Thoracic aorta (tissue), 2 donors: ENCODE results near the gene IFT43. TPM values are rescaled to one million over a fixed set of nuclear protein-coding genes. Genes with fewer than 3 reads are reported as not detected.

Source experiments
- ATAC-seq: fragments of 150-250 bp; one replicate; pipeline ENCODE4 v1.8.0; 2017; ENCODE audit warnings: low read depth; ENCODE audit not compliant: insufficient number of reproducible peaks, low FRiP score
- DNase-seq: peaks from one replicate; pipeline ENCODE4 v3.0.0-alpha.2; 2020; ENCODE audit warnings: low spot score
- H3K27ac ChIP-seq, 2 donors: fragments of 200-600 bp; sonication (generic); 1 replicate in 1 of 2; 2 replicates in 1 of 2; pipeline ENCODE4 v1.5.1; 2016; ENCODE audit warnings: mild to moderate bottlenecking in 2 of 2, moderate library complexity in 2 of 2
- H3K27me3 ChIP-seq: fragments of 200-600 bp; sonication (generic); replicated peaks from 2 replicates; pipeline ENCODE4 v1.6.0; 2016; ENCODE audit warnings: mild to moderate bottlenecking; ENCODE audit not compliant: insufficient read depth
- H3K36me3 ChIP-seq: fragments of 200-600 bp; sonication (generic); one replicate; pipeline ENCODE4 v1.5.1; 2016
- H3K4me1 ChIP-seq, 2 donors: fragments of 200-600 bp; sonication (generic); 1 replicate in 1 of 2; 2 replicates in 1 of 2; pipeline versions ENCODE4 v1.5.1 to v1.6.0; 2016; ENCODE audit warnings: low read depth in 2 of 2, mild to moderate bottlenecking in 1 of 2; ENCODE audit not compliant: control insufficient read depth in 1 of 2
- H3K4me3 ChIP-seq: fragments of 200-600 bp; sonication (generic); 2 replicates; pipeline ENCODE4 v1.5.1; 2016; ENCODE audit warnings: mild to moderate bottlenecking
- H3K9me3 ChIP-seq: fragments of 200-600 bp; sonication (generic); 2 replicates; pipeline ENCODE4 v1.5.1; 2016
- total RNA-seq, 2 donors: library from RNA; depleted of rRNA; stranded (reverse); fragments of >200 nt; gene quantifications; one replicate each; pipeline versions ENCODE4 v1.1.0 to v1.2.3, GENCODE V29; 2016
- TF ChIP-seq, protein P1 (sequence below): fragments of 200-600 bp; sonication (generic); IDR thresholded peaks from one replicate; pipeline ENCODE4 v1.5.1; 2019; ENCODE audit warnings: antibody characterized with exemption

The IFT43 gene
- total RNA-seq, 2 donors from 2014 or later: 27.5 to 80.8 TPM

DNA sequence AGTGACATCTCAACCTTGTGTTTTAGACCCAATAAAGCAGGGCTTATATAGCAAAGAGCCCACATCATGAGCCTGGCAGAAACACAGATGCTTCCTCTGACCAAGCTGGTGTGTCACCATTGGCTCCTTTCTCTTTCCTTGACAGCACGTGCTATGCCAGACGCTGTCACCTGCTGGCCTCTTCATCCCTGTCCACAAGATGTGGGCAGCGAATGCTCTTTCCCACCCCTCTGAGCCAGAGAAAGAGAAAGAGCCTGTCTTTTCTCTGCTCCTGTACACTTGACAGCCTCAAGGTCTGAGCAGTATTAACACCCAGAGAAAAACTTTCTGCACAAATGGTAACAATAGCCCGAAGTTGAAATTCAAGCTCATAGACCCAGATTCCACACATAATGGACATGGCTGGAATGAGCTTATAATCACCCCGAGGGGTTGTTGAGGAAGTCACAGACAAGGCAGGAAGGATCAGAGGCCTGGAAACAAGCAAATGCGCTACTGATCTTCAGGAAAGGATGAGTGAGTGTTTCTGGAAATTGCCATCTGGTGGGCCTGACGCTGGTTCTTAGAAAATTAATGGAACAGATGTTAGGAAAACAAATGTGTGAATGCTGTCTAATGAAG is 12.7 kb upstream of the IFT43 start:
- Histone ChIP-seq H3K27ac (no peak overlapping the region), H3K9me3 (no peaks in the 10 kb centered on the region), H3K27me3 (no peaks in the 10 kb centered on the region), H3K4me3 (no peak overlapping the region), H3K36me3 (peaks cover 5% of the 10 kb centered on the region), H3K4me1 (peaks cover under 1 to 43% of the 10 kb centered on the region in 2 donors)
- DNase-seq (no peak), ATAC-seq (no peak)
- TF ChIP-seq, protein P1, sequence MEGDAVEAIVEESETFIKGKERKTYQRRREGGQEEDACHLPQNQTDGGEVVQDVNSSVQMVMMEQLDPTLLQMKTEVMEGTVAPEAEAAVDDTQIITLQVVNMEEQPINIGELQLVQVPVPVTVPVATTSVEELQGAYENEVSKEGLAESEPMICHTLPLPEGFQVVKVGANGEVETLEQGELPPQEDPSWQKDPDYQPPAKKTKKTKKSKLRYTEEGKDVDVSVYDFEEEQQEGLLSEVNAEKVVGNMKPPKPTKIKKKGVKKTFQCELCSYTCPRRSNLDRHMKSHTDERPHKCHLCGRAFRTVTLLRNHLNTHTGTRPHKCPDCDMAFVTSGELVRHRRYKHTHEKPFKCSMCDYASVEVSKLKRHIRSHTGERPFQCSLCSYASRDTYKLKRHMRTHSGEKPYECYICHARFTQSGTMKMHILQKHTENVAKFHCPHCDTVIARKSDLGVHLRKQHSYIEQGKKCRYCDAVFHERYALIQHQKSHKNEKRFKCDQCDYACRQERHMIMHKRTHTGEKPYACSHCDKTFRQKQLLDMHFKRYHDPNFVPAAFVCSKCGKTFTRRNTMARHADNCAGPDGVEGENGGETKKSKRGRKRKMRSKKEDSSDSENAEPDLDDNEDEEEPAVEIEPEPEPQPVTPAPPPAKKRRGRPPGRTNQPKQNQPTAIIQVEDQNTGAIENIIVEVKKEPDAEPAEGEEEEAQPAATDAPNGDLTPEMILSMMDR: no peak

DNA sequence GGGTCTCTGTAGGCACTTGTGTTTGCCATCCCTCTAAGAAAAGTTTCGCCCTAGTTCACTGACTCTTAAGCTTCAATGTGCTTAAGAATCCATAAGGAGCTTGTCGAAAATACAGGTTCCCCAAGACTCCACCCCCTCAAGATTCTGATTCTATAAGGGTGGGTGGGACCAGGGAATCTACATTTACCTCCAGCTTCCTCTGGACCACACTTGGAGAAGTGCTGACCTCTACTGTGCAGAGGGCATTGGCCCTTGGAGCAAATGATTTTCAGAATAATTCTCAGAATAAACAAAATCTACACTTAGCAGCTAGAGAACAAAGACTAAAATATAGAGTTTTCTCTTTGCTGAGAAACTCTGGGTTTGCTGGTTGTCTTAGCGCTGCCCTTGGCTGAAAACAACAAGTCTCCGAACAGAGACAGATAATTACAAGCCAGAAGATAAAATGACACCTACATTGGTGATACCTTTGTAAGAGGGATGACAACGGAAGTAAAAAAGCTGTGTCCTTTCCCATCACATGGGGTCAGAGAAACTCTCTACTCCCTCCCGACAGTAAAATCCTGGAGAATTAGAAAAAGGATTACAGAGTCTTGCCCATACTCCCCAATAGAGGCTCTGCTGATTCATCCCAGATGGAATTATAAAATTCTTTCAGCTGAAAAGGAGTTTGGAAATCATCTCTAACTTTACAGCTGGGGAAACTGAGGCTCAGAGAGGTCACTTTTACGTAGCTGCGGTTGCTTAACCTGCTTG is 8.6 kb upstream of the IFT43 start:
- no peak for DNase-seq
- Histone ChIP-seq H3K4me3 (no peak overlapping the region), H3K27me3 (no peaks in the 10 kb centered on the region), H3K9me3 (no peaks in the 10 kb centered on the region), H3K27ac (no peak overlapping the region), H3K4me1 (peaks cover 12 to 52% of the 10 kb centered on the region in 2 donors), H3K36me3 (no peaks in the 10 kb centered on the region)
- TF ChIP-seq, protein P1: no peak
- ATAC-seq: no peak

DNA sequence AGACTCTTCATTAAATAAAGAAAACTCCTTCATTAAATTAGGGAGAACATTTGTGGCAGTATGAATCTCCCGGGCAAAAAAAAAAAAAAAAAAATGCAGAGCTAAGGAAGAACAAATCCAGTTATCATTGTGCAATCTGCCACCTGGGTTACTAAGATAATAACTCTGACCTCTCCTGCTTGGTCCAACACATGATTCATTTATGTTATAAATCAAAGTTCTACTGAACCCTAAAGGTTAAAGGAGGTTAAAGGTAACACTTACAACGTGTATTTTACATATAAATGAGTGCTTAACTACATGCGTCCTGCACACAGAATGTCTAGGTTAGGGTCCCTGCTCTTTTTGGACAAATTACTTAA is 8.0 kb upstream of the IFT43 start:
- Histone ChIP-seq H3K4me3 (peak overlapping the region; percentile 17), H3K27ac (no peak overlapping the region), H3K4me1 (peaks cover 12 to 52% of the 10 kb centered on the region in 2 donors), H3K9me3 (no peaks in the 10 kb centered on the region), H3K27me3 (no peaks in the 10 kb centered on the region), H3K36me3 (no peaks in the 10 kb centered on the region)
- TF ChIP-seq, protein P1: no peak
- no peak for DNase-seq
- no peak for ATAC-seq

DNA sequence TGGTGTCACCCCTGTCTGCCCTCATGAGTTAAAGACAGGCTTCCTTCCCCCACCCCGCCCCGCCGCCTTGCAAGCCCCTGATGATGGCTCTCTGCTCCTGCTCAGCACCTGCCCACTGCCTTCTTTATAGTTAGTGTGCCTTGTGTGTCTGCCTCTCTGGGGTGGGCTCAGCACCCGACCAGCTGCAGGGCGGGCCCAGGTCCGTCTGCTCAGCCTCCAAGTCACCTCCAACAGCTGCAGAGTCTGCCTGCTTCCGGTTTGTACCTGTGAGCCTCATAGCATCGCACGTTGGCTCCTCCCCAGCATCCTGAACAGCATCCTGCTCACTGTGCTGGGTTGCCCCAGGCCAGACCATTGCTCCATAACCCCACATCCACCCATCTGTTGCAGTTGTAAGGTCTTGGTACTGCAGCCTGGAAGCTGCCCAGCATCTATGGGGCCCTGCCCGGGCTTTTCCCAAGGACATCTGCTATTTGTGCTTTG is 7.3 kb upstream of the IFT43 start:
- Histone ChIP-seq H3K4me1 (peaks cover 14 to 57% of the 10 kb centered on the region in 2 donors), H3K9me3 (no peaks in the 10 kb centered on the region), H3K27ac (peak overlapping the region in 1 of 2 donors; percentile 22), H3K36me3 (no peaks in the 10 kb centered on the region), H3K4me3 (peak overlapping the region; percentile 17), H3K27me3 (no peaks in the 10 kb centered on the region)
- no peak for ATAC-seq
- no peak for DNase-seq
- TF ChIP-seq, protein P1: no peak

DNA sequence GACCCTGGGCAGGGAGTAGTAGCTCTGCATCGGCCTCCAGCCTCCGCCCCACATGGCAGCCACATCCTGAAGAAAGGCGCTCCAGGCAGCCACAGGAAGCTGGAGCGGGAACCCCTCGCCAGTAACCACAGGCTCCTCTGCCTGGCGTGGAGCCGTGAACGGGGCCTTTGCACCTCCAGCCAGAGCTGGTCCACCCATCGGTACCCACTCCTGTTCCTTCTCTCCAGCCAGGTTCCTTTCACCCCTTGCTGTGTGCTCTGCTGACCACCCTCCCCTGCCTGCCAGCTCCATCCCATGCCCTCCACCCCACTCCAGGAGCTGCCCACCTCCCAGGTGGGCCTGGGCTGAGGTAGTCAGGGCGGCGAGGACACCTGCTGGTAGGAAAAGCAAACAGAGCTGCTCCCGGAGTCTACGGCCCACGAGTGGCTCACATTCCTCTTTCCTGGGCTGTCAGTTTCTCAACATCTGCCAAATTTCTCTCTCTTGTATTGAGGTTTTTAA is 6.4 kb upstream of the IFT43 start:
- DNase-seq (no peak), ATAC-seq (no peak)
- Histone ChIP-seq H3K4me3 (peak overlapping the region; percentile 93), H3K9me3 (no peaks in the 10 kb centered on the region), H3K27ac (peak overlapping the region; percentile 36 to 99), H3K36me3 (no peaks in the 10 kb centered on the region), H3K27me3 (no peaks in the 10 kb centered on the region), H3K4me1 (peaks cover 14 to 58% of the 10 kb centered on the region in 2 donors)
- TF ChIP-seq, protein P1: peak; percentile 47
